HG03439 (cell line): ENCODE measurements around the gene SMIM10L2A.
"Not testable (repeated sequence)": the region's sequence is repeated elsewhere in the genome, so short reads cannot be mapped to it uniquely, and the experiment has no call there.

ENCODE experiments used
- ATAC-seq: cut with Tn5 transposase; IDR thresholded peaks from one replicate; pipeline ENCODE4 v1.9.1; 2021; ENCODE audit warnings: mild to moderate bottlenecking, moderate library complexity; ENCODE audit not compliant: unreplicated experiment

The SMIM10L2A gene

GRCh38 chrX:135421932-135422809 lies at the start of gene SMIM10L2A:
TSS of gene SMIM10L2A (plus strand) at chrX:135421944. CDS start at chrX:135422132, 188 bp downstream.
- peak; percentile 58 for ATAC-seq

DNA sequence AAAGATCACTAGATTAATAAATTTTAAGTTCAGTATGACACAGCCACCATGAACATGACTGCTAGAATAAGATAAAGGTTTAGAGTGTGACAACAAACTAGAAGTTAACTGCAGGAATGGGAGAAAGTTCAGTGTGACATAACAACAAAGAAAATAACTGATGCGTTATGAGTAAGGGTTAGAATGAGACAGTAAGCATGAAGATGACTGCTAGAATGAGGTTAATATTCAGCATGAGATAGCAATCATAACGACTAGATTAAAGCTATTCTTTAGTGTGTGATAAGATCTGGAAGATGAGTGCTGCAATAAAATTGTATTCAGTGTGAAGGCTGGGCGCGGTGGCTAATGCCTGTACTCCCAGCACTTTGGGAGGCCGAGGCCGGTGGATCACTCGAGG lies 48.4 kb upstream of the SMIM10L2A start:
- ATAC-seq, result no peak

DNA sequence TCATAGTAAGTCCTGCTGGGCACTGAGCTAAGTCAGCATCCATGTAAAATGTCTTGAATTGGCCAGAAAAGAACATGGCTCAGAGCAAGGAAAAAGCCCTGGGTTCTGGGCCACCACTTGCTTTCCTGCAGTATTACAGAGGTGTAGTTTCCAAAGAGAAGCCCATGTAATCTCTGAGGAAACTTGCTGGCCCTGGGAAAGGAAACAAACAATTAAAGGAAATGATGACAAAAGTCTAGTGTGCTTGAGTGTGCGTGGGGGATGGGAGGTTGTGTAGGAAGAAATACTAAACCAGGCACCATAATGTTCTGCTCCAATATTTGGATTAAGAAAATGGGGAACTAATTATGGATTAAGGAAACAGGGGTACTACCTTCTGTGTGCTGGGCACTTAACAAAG lies 39.5 kb upstream of the SMIM10L2A start:
- ATAC-seq, result no peak

GRCh38 chrX:135383249-135383648 lies 38.5 kb upstream of the SMIM10L2A start:
- ATAC-seq, result no peak

DNA sequence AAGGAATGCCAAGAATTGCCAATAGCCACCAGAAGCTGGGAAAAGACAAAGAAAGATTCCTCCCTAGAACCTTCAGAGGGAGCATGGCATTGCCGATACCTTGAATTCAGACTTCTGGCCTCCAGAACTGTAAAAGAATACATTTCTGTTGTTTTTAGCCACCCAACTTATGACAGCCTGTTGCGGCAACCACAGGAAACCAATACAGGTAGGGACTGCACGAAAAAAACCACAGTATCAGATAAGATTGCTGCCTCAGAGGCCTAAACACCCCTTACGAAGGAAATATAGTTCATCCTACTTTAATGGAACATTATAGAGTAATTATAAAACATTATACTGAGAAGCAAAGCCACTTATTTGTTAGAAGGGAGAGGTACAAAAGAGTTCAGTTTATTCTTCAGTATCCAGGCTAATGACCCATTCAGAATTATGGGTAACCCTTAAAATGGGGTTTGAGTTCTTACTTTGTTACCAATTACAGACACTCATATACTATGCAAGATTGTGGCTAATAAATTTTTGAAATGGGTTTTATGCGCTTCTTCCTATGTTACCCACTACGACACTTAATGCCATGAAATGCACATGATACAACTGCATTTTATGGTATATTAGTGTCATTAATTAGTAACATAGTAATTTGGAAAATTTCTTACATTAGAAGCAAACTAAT lies 37.4 kb upstream of the SMIM10L2A start:
- no peak for ATAC-seq

GRCh38 chrX:135388841-135389240 lies 32.9 kb upstream of the SMIM10L2A start:
- ATAC-seq, result no peak

DNA sequence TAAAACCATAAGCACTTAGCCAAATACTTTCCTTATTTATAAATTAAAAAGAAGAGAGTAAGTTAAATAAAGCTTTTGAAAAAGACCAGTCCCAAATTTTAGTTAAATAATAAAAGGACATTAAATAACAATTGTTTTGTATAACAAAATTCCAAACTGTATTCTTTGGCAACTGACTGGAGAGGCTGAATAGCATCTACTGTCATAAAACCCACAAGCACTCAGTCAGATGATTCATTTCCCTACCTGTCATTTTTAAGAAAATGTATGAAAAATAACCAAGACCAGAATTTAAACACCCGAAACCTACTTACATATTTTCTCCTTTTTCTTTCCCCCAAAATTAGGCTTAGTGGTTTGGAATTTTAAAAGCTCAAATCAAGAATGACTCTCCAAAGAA lies 32.5 kb upstream of the SMIM10L2A start:
- ATAC-seq, result no peak

- ATAC-seq, result no peak
These were observed 32.0 kb upstream of the SMIM10L2A start for GRCh38 chrX:135389717-135390116.

GRCh38 chrX:135391734-135392133 lies 30.0 kb upstream of the SMIM10L2A start:
- no peak for ATAC-seq

- no peak for ATAC-seq
These were observed 28.7 kb upstream of the SMIM10L2A start for GRCh38 chrX:135393051-135393450.

DNA sequence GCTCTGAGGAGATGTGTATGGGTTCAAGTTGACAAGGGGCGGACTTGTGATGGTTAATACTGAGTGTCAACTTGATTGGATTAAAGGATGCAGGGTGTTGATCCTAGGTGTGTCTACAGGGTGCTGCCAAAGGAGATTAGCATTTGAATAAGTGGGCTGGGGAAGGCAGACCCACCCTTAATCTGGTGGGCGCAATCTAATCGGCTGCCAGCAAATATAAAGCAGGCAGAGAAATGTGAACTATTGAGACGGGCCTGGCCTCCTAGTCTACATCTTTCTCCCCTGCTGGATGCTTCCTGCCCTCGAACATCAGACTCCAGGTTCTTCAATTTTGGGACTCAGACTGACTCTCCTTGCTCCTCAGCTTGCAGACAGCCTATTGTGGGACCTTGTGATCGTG lies 26.7 kb upstream of the SMIM10L2A start:
- no peak for ATAC-seq

DNA sequence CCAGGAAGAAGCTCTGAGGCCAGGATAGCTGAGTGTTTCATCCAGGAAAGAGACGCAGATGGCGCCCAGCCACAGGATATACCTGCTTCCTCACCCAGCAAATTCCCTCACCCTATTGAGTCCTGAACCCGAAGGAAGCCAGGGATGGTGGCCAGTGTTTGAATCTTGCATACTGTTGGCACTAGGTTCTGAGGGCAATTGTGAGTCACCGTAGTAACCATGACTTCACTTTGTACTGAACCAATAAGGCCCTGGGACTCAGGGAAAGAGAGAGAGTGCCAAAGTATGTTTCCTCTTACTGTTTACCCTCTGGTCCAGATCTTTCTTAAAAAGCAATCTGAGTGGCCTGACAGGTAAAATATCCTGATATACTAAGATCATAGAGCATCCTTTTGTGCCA lies 25.6 kb upstream of the SMIM10L2A start:
- no peak for ATAC-seq

DNA sequence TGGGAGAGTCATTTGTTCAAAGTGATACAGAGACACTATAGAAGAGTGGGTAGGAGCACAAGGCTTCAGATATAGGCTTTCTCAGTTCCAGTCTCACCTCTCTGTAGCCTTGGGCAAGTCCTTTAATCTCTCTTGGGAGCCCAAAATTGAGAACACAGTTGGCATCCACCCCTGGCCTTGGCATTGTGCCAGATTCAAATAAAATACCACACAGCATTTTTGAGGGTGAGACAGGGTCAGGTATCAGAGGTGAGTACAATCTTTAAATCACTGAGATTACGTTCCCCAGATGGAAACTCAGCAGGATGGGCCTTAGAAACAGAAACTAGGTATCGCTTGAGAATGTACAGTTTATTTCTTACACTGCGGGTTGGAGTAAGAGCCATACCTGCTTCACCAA lies 25.2 kb upstream of the SMIM10L2A start:
- ATAC-seq, result no peak

- ATAC-seq, result no peak
These were observed 24.1 kb upstream of the SMIM10L2A start for GRCh38 chrX:135397652-135398051.

GRCh38 chrX:135403374-135403773 lies 18.4 kb upstream of the SMIM10L2A start:
- no peak for ATAC-seq

GRCh38 chrX:135406428-135406827 lies 15.3 kb upstream of the SMIM10L2A start:
- ATAC-seq, result not testable (repeated sequence)

DNA sequence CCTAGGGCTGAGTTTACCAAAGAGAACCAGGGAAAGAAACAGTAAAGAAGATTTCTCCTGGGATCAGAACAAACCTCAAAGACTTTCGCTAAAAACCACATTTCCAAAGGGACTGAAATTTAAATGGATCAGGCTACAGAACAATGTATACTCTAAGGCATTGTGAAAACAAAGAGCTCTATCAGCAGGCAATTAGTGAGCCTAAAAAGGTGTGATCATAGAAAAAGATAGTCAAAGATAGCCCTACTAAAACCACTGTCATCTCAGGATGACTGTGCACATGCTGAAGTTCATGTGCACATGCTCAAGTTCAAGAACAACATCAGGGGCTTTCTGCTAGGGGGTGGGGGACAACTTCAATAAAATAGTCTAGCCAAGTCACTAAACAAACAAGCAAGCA lies 12.9 kb upstream of the SMIM10L2A start:
- ATAC-seq, result no peak

GRCh38 chrX:135410861-135411627 lies 10.7 kb upstream of the SMIM10L2A start:
- ATAC-seq, result no peak

- ATAC-seq, result no peak
These were observed 9.9 kb upstream of the SMIM10L2A start for GRCh38 chrX:135411893-135412292.

DNA sequence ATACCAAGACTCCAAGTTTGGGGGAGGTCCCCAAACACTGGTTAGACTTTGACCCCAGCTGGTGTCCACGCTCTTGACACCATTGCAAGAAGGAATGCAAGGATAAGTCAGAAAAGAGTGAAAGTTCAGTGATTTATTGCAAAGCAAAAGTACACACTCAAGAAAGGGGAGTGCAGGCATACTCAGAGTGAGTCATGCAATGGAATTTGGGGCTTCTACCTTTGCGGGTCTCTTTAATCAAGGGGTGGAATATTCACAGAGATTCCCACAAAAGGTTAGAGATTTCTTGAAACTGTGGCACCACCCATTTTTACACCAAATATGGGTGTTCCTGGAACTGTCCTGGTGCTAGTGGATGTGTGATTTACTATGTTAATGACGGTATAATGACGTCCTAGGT lies 5.2 kb upstream of the SMIM10L2A start:
- no peak for ATAC-seq

DNA sequence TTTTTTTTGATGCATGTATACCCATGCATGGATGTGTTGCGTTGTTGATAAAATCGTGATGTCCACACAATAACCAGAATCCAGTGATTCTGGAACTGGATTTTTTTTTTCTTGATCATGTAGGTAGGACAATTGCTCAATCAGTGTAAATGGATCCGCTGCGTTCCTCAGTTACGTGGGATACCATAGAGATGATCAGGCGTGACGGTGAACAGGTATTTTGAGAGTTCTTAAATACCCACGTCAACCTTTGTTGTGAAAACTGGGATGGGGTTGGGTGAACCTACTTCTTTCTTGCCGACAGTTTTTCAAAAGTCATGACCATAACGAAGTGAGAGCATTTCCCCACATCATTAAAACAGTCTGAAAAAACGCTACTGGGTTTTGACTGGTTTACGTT lies 913 bp upstream of the SMIM10L2A start:
- no peak for ATAC-seq
